NCI-H69 (cell line): Measurements from ENCODE around the gene LCE2A.
"Not testable (repeated sequence)": the region's sequence is repeated elsewhere in the genome, so short reads cannot be mapped to it uniquely, and the experiment has no call there.

Experiments
- DNase-seq: peaks from one replicate; lab custom pipeline; 2025; lab: John Stamatoyannopoulos, UW

LCE2A gene, protein sequence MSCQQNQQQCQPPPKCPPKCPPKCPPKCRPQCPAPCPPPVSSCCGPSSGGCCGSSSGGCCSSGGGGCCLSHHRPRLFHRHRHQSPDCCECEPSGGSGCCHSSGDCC

DNA sequence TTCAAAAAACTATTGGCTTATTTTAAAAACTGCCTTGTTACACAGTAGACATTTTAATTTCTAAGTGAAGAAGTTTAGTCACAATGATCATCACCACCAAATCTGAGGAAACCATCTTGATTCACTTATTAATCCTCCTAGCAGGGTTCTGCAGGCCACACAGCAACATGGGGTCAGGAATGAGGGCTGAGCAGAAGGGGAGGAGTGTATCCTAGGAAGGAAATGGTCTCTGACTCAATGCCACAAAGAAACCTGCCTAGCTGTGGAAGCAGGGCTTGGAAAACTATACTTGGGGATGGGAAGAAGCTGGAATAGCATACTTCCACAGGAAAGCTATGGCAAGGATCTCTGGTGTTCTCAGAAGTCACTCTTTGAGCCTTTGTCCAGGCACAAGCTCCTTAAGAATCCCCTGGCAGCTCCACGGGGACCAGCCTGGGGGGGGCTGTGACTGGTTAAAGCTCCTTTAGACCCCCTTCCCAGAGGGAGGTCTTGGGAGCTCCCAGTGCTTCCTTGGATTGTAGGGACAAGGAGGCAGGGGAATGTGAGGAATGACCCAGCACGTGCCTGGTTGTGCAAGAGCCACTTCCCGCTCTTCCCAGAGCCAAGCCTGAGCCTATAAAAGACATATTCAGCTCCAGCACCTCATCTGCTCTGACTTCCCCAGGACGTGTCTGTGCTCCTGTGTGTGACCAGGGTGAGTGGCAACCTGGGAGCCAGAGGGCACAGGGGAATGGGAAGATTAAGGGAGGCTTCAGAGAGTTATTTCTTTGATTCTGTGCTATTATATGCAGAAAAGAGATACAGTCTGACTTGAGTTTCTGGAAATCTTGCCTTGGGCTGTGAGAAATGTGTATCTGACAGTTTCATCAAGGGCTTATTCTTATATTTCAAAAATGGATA lies at the start of gene LCE2A:
Gene LCE2A, plus strand, starts transcription at position 645 of the 900 bp plus-strand sequence. CDS start 557 bp downstream, outside the sequence.
- no peak for DNase-seq

DNA sequence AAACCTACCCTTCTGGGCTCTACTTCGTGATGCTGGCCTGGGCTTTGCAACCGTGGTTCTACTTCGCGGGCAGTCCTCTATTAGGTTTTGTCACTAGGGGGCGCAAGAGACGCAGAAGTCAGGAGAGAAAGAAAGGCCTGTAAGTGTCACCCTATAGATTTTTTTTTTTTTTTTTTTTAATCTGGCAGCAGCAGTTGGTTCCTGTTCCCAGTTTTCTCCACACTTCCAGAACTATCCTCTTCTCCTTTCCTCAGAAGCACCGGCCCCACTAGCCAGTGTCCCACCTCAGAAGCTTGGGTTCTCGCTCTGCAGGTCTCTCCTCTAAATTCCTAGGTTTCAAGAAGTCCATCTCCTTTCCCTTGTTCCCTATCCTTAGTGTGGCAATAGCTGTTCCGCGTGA lies 44.0 kb upstream of the LCE2A start:
- DNase-seq: peak; percentile 59

DNA sequence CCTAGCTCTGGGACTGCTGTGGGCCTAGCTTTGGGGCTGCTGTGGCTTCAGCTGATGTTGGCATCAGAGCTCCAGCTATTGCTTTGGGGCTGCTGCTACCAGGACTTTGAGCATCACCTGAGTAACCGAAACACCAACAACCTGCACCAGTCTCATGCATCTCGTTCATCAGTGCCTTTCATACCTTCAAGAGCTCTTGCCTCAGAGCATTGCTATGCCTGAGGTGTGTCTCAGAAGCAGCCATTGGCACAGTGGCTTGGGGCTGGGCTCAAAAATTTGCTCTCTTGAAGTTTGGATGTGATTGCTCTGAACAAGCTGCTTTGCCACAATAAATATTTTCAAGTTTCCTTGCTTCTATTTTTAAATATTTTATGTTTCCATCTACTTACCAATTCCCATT lies 41.7 kb upstream of the LCE2A start:
- DNase-seq: no peak

DNA sequence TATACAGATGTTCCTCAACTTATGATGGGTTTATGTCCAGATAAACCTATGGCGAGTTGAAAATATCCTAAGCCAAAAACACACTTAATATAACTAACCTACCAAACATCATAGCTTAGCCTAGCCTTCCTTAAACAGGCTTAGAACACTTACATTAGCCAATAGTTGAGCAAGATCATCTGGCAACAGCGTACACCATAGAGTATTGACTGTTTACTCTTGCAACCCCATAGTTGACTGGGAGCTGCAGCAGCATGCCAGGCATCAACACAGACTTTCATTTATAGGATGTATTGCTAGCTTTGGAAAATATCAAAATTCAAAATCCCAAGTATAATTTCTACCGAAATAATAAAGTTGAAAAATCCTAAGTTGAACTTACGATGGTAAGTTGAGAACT lies 40.5 kb upstream of the LCE2A start:
- no peak for DNase-seq

DNA sequence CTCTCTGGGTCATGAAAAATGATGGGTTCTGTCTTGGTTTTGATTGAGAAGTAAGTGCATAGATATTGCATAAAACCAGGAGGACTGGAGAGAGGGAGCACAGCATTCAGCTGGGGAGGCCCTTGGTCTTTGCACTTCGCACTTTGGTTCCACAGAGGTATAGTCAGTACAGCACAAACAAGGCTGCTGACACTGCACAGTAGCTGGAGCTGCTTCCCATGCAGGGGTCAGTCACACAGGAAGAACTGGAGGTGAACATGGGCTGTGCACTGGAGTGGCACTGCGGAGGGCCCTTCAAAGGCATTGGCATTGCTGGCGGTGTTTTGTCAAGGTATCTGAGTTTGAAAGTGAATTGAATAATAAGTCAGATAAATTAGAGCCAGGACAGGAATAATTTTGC lies 39.5 kb upstream of the LCE2A start:
- no peak for DNase-seq

DNA sequence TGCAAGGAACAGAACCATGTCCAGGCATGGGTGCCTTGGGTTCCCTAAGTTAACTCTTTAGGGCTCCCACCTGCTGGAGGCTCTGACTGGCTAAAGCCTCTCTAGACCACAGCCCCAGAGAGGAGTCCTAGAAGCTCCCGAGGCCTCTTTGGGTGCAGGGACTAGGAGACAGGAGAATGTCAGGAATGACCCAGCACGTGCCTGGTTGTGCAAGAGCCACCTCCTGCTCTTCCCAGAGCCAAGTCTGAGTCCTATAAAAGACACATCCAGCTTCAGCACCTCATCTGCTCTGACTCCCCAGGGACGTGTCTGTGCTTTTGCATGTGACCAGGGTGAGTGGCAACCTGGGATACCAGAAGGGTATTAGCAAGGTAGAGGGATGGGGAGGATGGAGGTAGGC lies 35.0 kb upstream of the LCE2A start, which contains the start of gene LCE2D:
Gene LCE2D, plus strand, starts transcription at position 283 of the 400 bp plus-strand sequence. CDS start 726 bp downstream, outside the sequence.
- no peak for DNase-seq

DNA sequence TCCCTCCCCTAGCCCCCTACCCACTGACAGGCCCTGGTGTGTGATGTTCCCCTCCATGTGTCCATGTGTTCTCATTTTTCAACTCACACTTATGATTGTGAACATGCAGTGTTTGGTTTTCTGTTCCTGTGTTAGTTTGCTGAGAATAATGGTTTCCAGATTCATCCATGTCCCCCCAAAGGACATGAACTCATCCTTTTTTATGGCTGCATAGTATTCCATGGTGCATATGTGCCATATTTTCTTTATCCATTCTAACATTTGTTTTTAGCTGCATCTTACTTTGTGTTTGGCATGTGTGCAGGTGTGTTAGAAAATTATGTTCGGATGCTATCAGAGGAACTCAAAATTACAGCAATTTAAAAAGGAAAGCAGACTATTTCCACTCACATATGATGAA lies 32.0 kb upstream of the LCE2A start:
- DNase-seq: not testable (repeated sequence)

DNA sequence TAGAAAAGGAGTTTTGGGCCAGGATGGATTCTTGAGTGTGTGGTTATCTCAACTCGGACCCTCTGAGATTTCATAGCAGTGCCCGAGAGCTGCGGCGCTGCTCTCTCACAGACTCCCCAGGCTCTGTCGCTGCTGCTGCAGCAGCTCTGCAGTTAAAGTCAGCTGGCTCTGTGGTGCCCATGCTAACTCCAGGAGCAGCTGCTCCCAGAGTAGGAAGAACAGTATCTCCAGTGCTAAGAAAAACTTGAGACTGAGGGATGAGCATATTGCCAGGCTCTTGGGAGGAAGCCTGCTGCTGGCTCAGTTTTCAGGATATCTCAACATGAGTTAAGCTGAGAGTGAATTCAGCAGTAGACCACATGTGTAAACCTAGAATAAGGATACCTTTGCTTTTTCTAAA lies 30.5 kb upstream of the LCE2A start:
- DNase-seq: no peak

DNA sequence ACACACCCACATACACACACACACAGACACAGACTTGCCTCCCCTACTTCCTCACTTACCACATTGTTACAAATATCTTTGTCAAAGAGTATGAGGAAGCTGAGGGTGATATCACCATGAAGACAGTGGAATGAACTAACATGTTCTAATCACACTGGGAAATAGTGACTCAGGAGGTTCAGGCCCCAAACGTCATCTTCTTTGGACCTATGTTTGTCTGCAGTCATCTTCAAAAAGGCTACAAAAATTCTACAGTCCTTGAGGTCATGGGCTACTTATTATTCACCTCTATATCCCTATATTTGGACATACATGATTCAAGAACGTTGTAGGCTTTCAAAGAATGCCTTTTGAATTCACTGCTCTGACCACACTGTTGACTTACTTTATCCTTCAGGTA lies 25.1 kb upstream of the LCE2A start:
- DNase-seq: no peak

DNA sequence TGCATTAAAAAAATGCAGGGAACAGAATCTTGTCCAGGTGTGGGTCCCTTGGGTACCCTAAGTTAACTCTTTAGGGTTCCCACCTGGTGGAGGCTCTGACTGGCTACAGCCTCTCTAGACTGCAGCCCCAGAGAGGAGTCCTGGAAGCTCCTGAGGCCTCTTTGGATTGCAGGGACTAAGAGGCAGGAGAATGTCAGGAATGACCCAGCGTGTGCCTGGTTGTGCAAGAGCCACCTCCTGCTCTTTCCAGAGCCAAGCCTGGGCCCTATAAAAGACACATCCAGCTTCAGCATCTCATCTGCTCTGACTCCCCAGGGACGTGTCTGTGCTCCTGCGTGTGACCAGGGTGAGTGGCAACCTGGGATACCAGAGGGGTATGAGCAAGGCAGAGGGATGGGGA lies 23.2 kb upstream of the LCE2A start, which contains the start of gene LCE2C:
Gene LCE2C, plus strand, starts transcription at position 297 of the 400 bp plus-strand sequence. CDS start 737 bp downstream, outside the sequence.
- DNase-seq: not testable (repeated sequence)

DNA sequence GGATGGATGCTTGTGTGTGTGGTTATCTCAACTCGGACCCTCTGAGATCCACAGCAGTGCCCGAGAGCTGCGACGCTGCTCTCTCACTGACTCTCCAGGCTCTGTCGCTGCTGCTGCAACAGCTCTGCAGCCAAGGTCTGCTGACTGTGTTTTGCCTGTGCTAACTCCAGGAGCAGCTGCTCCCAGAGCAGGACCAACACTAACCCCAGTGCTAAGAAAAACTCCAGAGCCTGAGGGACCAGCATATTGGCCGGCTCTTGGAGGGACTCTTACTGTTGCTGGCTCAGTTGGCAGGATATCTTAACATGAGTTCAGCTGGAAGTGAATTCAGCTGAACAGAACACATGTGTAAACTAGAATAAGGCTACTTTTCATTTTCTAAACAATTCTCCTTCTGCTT lies 18.7 kb upstream of the LCE2A start:
- DNase-seq: no peak

DNA sequence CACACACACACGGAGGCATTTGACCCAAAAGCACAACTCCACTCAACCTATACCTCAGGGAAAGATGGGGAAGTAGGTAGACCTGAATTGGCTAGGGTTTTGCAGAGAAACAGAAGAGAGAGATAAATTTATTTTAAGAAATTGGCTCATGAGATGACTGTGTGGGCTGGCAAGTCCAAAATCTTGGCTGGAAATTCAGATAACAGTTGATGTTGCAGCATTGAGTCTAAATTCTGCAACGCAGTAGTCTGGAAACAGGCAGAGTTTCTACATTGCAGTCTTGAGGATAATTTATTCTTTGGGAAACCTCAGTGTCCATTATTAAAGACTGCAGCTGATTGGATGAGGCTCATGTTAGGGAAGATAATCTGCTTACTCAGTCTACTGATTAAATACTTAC lies 16.5 kb upstream of the LCE2A start:
- DNase-seq: no peak

DNA sequence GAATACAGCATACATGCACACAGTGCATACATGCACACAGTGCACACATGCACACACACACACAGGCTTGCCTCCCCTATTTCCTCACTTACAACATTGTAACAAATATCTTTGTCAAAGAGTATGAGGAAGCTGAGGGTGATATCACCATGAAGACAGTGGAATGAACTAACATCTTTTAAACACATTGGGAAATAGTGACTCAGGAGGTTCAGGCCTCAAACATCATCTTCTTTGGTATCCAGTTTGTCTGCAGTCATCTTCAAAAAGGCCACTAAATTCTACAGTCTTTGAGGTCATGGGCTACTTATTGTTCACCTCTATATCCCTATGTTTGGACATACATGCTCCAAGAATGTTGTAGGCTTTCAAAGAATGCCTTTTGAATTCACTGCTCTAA lies 14.3 kb upstream of the LCE2A start:
- no peak for DNase-seq

DNA sequence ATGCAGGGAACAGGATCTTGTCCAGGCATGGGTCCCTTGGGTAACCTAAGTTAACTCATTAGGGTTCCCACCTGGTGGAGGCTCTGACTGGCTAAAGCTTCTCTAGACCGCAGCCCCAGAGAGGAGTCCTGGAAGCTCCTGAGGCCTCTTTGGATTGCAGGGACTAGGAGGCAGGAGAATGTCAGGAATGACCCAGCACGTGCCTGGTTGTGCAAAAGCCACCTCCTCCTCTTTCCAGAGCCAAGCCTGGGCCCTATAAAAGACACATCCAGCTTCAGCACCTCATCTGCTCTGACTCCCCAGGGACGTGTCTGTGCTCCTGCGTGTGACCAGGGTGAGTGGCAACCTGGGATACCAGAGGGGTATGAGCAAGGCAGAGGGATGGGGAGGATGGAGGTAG lies 12.3 kb upstream of the LCE2A start, which contains the start of gene LCE2B:
Gene LCE2B, plus strand, starts transcription at position 301 of the 400 bp plus-strand sequence. CDS start 721 bp downstream, outside the sequence.
- DNase-seq: not testable (repeated sequence)

DNA sequence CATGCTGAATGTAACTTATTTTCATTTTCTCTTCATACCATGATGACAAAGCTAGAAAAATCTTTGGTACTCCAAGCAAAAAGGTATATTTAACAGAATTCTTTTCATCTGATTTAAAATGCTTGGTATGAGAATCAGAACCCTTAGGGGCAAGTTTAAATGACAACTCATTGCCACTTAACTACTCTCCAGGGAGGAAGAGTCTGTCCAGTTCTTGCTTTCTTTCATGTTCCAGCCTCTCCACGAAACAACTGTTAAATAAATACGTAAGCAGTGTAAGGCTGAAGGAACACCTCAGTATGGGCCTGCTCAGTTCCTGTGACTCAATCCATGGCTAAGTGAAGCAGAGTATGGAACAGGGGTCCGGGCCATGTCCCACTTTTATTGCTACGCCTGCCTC lies 1.6 kb downstream of the LCE2A start:
- no peak for DNase-seq

DNA sequence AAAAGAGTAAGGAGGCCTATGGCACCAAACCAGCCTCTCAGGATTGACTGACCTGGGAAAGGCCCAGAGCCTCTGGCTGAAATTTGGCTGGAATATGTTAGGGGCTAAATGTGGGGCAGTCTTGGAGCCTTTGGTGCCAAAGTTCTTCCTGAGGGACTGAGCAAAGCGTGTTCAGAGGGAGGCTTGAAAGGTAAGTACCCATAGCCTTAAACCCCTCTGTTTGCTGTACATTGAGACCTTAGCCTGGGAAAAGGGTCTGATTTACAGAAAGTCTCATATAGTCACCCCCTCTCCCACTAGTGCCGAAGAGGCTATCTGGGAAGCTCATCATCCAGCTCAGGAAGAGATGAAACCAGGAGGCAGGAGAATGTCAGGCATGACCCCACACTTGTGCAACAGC lies 9.7 kb downstream of the LCE2A start, which contains the start of gene LCE4A:
Gene LCE4A, plus strand, starts transcription at position 301 of the 400 bp plus-strand sequence. CDS start 916 bp downstream, outside the sequence.
- no peak for DNase-seq

DNA sequence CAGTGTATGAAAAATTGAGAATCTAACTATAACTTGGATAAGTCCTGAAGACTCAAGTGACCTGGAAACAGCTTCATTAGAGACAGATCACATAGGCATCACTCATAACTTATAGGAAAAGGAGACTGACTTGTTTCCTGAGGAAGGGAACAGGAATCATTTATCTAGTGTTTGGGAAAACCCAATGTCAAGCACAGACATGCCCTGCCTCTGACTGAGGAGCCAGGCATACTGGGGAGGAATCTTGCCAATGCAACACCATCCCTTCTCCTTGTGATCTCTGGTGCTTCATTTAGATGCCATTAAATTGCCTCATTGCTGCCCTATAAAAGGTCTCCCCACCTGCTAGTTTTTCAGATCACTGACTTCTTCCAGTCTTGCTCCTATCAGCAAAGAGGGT lies 20.1 kb downstream of the LCE2A start:
- no peak for DNase-seq

DNA sequence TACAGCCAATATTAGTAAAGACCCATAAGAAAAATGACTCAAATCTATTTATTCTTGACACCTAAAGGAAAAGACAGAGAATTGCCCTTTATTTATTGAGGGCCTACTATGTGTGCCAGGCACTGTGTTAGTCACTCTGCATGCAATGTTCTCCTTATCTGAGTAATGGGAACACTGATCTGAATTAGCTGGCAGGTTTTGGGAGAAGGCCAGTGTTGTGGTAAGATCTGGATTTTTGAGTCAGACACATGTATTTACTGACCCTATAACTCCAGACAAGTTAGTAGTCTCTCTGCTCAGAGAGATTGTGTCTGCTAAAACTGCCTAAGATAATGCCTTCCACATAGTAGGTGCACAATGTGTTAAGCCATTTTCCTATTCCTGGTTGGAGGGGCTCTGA lies 27.1 kb downstream of the LCE2A start:
- DNase-seq: no peak

DNA sequence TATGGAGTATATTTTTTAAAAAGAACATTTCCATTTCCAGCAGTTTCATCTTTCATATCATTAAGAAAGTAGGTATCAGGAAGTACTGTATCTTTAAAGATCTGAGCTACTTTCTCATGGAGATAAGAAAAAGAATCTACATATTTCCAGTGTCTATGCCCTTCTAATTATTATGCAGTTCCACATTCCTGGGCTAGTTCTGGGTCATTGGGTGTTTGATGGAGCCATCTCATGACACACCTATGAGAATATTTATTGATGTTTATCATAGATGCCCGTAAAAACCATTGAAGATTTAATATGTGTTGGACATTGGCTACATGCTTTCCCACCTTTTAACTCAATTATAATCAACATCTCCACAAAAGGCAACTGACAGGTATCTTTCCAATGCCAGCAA lies 30.8 kb downstream of the LCE2A start:
- no peak for DNase-seq

DNA sequence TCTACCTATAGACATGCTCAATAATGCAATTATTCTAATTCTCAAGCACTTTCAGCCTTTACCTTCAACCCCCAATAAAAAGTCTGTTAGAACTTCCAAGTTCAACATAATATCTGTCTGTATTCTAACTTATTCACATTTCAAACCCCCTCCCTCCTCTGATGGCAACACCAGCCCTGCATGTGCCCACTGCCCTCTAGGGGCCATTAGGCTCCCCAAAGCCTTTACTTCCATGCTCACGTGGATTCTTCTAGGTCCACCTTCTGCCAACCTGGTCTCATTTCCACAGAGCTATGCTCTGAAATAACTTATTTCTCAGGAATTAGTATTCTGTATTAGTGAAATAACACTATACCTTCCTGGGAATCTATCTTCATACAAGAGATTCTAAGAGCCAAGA lies 37.5 kb downstream of the LCE2A start:
- no peak for DNase-seq

DNA sequence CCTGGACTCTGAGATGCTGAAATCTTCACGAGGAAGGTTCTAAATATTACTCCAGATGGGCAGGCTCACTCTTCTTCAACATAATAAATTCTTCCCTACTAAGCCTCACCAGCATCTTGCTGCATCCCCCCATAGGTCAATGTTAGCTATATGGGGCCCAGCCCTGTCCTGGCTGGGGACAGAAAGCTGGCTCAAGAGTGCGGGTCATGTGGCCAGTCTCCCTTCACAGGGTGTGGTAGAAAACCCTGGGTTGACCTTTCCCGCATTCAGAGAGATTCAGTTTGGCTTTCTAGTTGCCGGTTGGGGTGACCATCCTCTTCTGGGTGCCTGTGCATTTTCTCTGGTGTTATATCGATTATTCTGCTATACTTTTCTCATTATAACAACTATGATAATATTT lies 39.9 kb downstream of the LCE2A start:
- no peak for DNase-seq

DNA sequence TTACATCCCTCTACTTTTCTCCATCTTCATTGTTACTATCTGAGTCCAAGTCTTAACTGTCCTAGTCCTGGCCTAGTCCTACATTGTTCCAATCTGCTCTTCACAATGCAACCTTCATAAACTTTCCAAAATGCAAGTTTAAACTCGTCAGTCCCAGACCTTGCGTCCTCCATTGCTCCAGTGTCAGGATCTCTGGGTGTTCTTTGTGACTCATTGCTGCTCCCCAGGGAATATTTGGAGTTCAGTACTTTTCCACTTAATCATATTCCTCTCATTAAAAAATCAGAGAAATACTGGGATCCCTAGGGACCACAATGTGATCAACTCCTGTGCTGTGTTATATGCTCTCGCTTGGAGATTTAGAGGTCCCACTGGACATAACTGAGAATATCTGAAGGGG lies 41.7 kb downstream of the LCE2A start:
- DNase-seq: no peak

DNA sequence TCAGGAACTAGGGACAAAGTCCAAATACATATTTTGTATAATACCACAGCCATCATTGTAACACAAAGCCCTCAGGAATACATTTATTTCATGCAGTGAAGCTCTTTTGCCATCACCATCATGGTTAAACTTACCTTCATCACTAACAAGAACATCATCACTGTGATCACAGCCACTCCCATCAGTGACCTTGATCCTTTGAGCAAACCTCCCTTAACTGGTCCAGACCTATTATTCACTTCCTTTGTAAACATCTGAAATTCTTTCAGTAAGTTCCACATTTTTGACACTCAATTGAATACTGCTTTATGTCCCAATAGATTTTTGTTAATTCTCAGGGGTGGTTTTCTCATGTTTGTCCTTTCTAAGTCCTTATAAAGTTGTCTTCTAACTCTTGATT lies 43.5 kb downstream of the LCE2A start:
- DNase-seq: no peak
